ENCODE data around the gene UNC13A. TPM values are rescaled to one million over a fixed set of nuclear protein-coding genes. Genes with fewer than 3 reads are reported as not detected.

The UNC13A gene
- total RNA-seq, 1 donor from 2014 or later: 0.04 TPM

- ATAC-seq: no peak
Observed at GRCh38 chr19:17624314-17624991, 63.7 kb downstream of the UNC13A start.

- no peak for ATAC-seq
Observed at GRCh38 chr19:17623224-17623935, 64.8 kb downstream of the UNC13A start.

GRCh38 chr19:17620696-17621095 lies 67.5 kb downstream of the UNC13A start:
- ATAC-seq: peak; percentile 17

GRCh38 chr19:17618936-17619335 lies 69.2 kb downstream of the UNC13A start:
- no peak for ATAC-seq

GRCh38 chr19:17618281-17618903 lies 69.8 kb downstream of the UNC13A start:
- ATAC-seq: no peak

- no peak for ATAC-seq
Observed at GRCh38 chr19:17617807-17618192, 70.4 kb downstream of the UNC13A start.

- ATAC-seq: no peak
Observed at GRCh38 chr19:17616961-17617806, 71.0 kb downstream of the UNC13A start.

- ATAC-seq: no peak
Observed at GRCh38 chr19:17616686-17616960, 71.5 kb downstream of the UNC13A start.

GRCh38 chr19:17615889-17616685 lies 72.1 kb downstream of the UNC13A start:
- no peak for ATAC-seq

GRCh38 chr19:17614476-17614875 lies 73.7 kb downstream of the UNC13A start:
- ATAC-seq: no peak

GRCh38 chr19:17611462-17612244 lies 76.5 kb downstream of the UNC13A start:
- no peak for ATAC-seq

GRCh38 chr19:17610384-17610783 lies 77.8 kb downstream of the UNC13A start:
- ATAC-seq: no peak

- ATAC-seq: no peak
Observed at GRCh38 chr19:17607936-17608335, 80.2 kb downstream of the UNC13A start.

GRCh38 chr19:17606590-17607185 lies 81.5 kb downstream of the UNC13A start:
- ATAC-seq: peak; percentile 6

GRCh38 chr19:17605761-17606589 lies 82.2 kb downstream of the UNC13A start:
- peak; percentile 81 for ATAC-seq

GRCh38 chr19:17605117-17605516 lies 83.0 kb downstream of the UNC13A start:
- ATAC-seq: no peak

GRCh38 chr19:17604372-17605025 lies 83.7 kb downstream of the UNC13A start:
- ATAC-seq: no peak

GRCh38 chr19:17602872-17603510 lies 85.2 kb downstream of the UNC13A start:
- ATAC-seq: no peak

GRCh38 chr19:17602217-17602616 lies 85.9 kb downstream of the UNC13A start:
- no peak for ATAC-seq
